ENCODE data around the gene CDT1. TPM values are rescaled to one million over a fixed set of nuclear protein-coding genes. Genes with fewer than 3 reads are reported as not detected.

Gene CDT1
- 40.6 TPM for polyA plus RNA-seq (2013, experiment 1 of 2)
- polyA plus RNA-seq (2013, experiment 2 of 2): 40.0 TPM

DNA sequence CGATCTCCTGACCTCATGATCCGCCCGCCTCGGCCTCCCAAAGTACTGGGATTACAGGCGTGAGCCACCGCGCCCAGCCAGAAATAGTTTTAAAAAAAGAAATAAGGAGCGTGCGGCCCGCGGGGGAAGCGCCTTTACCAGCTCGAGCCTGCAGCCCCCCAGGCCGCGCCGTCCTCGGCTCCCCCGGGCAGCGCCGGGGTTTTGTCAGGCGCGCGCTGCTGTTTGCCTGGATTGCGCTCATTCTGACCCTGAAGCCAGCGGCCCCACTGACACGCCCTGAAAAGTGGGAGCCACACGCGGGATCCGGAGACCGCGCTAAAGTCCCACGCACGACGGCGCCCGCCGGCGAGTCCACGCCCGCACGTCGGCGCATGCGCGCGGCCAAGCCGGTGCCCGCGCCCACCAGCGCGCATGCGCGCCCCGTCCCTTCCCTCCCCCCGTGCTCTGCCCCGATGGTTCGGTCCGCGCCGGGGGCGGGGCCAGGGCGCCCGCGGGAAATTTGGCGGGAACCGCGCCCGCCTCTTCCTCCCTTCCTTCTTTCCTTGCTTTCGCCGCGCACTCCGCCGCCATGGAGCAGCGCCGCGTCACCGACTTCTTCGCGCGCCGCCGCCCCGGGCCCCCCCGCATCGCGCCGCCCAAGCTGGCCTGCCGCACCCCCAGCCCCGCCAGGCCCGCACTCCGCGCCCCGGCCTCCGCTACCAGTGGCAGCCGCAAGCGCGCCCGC, at the start of gene CDT1:
TSS of gene CDT1 (plus strand) at position 526 of the 724 bp plus-strand sequence. CDS start at position 569, 43 bp downstream.
- H3K18ac ChIP-seq (ENCODE audit: low read length): peak within 1 kb of the TSS; percentile 90
- no CpG with 5 or more reads among the region's 98 CpGs for WGBS, 2 donors (ENCODE audit: extremely low coverage in 2 of 2, insufficient read length in 2 of 2, insufficient replicate concordance in 1 of 2)

DNA sequence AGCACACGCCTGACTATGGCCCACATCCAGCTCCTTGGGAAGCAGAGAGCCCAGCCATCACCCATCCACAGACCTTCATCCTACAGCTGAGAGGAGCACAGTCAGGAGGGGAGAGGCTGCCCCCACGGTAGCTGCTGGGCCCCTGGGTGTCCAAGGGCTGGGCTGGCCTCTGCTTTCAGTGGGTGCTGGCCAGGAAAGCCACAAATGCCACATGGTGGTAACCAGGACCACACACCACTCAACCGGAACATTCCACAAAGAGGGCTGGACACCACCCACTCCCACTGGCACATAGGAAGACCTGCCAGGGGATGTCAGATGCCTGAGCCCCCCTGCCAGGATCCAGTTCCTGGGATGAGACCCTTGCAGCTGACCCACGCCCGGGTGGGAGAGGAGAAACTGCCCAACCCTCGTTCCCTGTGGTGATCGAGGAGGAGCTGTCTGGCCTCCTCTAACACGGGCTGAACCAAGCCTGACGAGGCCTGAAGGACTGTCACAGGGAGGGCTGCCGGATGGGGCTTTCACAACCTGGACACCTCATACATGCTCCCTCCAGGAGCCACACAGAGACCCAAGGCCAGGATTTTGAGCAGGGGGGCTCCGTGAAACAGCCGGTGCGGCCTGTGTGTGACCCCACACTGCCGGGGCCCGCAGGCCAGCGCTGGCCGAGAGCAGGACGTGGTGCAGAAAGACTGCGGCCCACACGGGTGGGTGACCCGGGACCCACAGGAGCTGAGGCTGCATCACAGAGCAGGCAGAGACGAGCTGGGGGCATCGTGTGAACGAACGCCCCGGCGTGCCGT, 49.3 kb upstream of the CDT1 start:
- Histone ChIP-seq H2BK5ac (ENCODE audit: low read length) (peak overlapping the region; percentile 30), H3K18ac (ENCODE audit: low read length) (peak overlapping the region; percentile 85), H2AK5ac (ENCODE audit: low read depth, low read length) (peak overlapping the region; percentile 86), H2BK12ac (ENCODE audit: low read length) (peak overlapping the region; percentile 97), H3K4me1 (ENCODE audit: control insufficient read depth in 2 of 2, insufficient read depth in 1 of 2, low read depth in 1 of 2, low read length in 2 of 2) (peaks cover 4 to 10% of the 10 kb centered on the region in 2 donors), H3K9me3 (replicated peaks in 1 of 2; ENCODE audit: control insufficient read depth in 2 of 2, insufficient read depth in 1 of 2, low read depth in 1 of 2, low read length in 2 of 2) (no peaks in the 10 kb centered on the region), H3K79me1 (ENCODE audit: low read depth, low read length) (peaks cover under 1% of the 10 kb centered on the region), H3K27ac (replicated peaks; ENCODE audit: low read length) (no peak overlapping the region), H2BK120ac (ENCODE audit: low read depth, low read length) (peak overlapping the region; percentile 88), H3K9ac (ENCODE audit: low read depth, low read length, poor library complexity) (no peak overlapping the region), H2AFZ (ENCODE audit: low read length) (no peak overlapping the region), H3K4me3 (ENCODE audit: low read length in 2 of 2) (peak overlapping the region in 1 of 2 donors; percentile 43), H3K4me2 (ENCODE audit: insufficient read depth, low read length, poor library complexity, severe bottlenecking) (no peak overlapping the region), H3K4ac (ENCODE audit: low read length) (no peak overlapping the region), H4K91ac (ENCODE audit: low read depth, low read length, poor library complexity) (peak overlapping the region; percentile 64), H3K36me3 (replicated peaks in 1 of 2; ENCODE audit: control insufficient read depth in 2 of 2, insufficient read depth in 2 of 2, low read length in 2 of 2) (no peaks in the 10 kb centered on the region), H3K27me3 (ENCODE audit: control insufficient read depth in 3 of 3, insufficient read depth in 3 of 3, low read depth in 1 of 3, low read length in 3 of 3) (no peaks in the 10 kb centered on the region), H2BK15ac (ENCODE audit: low read length) (peak overlapping the region; percentile 95), H3K14ac (ENCODE audit: low read length) (peak overlapping the region; percentile 77), H4K8ac (ENCODE audit: low read depth, low read length) (no peak overlapping the region), H3K23ac (ENCODE audit: low read depth, low read length, poor library complexity) (peak overlapping the region; percentile 92)
- DNase-seq (ENCODE audit: low spot score): no peak
- no CpG with 5 or more reads among the region's 28 CpGs for WGBS, 2 donors (ENCODE audit: extremely low coverage in 2 of 2, insufficient read length in 2 of 2, insufficient replicate concordance in 1 of 2)

More for the DNA sequence above, at the start of gene CDT1:
- H3K23ac ChIP-seq (ENCODE audit: low read depth, low read length, poor library complexity): peak within 1 kb of the TSS; percentile 95
- H2BK12ac ChIP-seq (ENCODE audit: low read length): no peak within 1 kb of the TSS
- peak within 1 kb of the TSS; percentile 22 for H2BK5ac ChIP-seq (ENCODE audit: low read length)
- peak within 1 kb of the TSS; percentile 89 for H3K14ac ChIP-seq (ENCODE audit: low read length)
- peak within 1 kb of the TSS; percentile 83 for H3K4me2 ChIP-seq (ENCODE audit: insufficient read depth, low read length, poor library complexity, severe bottlenecking)
- peaks cover 33 to 40% of the 10 kb centered on the region in 2 donors for H3K36me3 ChIP-seq (replicated peaks in 1 of 2; ENCODE audit: control insufficient read depth in 2 of 2, insufficient read depth in 2 of 2, low read length in 2 of 2)
- peak within 1 kb of the TSS; percentile 3 for H4K8ac ChIP-seq (ENCODE audit: low read depth, low read length)
- DNase-seq (ENCODE audit: low spot score): peak; percentile 87
- H3K79me1 ChIP-seq (ENCODE audit: low read depth, low read length): peaks cover 36% of the 10 kb centered on the region
- peak within 1 kb of the TSS; percentile 93 for H2AFZ ChIP-seq (ENCODE audit: low read length)
- H3K4me1 ChIP-seq (ENCODE audit: control insufficient read depth in 2 of 2, insufficient read depth in 1 of 2, low read depth in 1 of 2, low read length in 2 of 2): peaks cover 6 to 11% of the 10 kb centered on the region in 2 donors
- peak within 1 kb of the TSS; percentile 92 to 97 for H3K4me3 ChIP-seq (ENCODE audit: low read length in 2 of 2)
- peak within 1 kb of the TSS; percentile 89 for H3K4ac ChIP-seq (ENCODE audit: low read length)
- H2BK120ac ChIP-seq (ENCODE audit: low read depth, low read length): no peak within 1 kb of the TSS
- peak within 1 kb of the TSS; percentile 51 for H3K27ac ChIP-seq (replicated peaks; ENCODE audit: low read length)
- H3K27me3 ChIP-seq (ENCODE audit: control insufficient read depth in 3 of 3, insufficient read depth in 3 of 3, low read depth in 1 of 3, low read length in 3 of 3): no peaks in the 10 kb centered on the region
- no peak within 1 kb of the TSS for H4K91ac ChIP-seq (ENCODE audit: low read depth, low read length, poor library complexity)
- H2AK5ac ChIP-seq (ENCODE audit: low read depth, low read length): peak within 1 kb of the TSS; percentile 96
- peak within 1 kb of the TSS; percentile 94 for H3K9ac ChIP-seq (ENCODE audit: low read depth, low read length, poor library complexity)
- H3K9me3 ChIP-seq (replicated peaks in 1 of 2; ENCODE audit: control insufficient read depth in 2 of 2, insufficient read depth in 1 of 2, low read depth in 1 of 2, low read length in 2 of 2): peaks cover 2 to 4% of the 10 kb centered on the region in 2 donors
- H2BK15ac ChIP-seq (ENCODE audit: low read length): no peak within 1 kb of the TSS

DNA sequence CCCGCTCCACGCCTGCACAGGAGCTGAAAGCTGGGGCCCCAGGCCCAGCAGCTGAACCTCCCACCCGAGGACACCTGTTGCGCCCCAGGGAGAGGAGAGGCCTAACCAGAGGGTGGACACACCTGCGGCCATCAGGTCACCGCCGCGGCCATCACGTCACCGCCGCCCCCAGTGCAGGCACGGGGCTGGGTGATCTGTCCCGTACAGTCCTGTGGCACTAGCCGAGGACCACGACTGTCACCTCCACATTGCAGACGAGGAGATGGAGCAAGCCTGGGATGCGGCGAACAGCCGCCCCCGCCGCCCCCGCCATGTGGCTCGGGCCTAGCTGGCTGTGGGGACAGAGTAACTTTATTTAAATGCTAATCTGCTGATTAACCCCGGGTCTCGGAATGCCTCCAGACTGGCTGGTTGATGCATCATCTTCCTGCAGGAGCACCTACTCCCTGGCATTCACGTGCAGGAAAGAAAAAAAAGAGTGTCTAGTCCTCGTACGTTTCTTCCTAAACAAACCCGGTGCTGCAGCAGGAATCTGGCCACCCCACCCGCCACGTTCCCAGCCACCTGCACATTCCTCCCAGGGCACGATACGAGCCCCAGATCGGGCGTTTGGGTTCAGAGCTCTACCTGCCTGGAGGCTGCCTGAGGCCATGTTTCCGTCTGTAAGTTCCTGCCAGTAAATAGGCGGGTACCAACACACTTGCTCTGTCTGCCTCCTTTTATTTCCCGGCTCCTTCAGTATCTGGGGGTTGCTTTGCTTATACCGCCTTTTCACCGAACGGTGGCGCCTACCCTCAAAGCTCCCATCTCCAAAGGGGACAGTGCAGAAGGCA, 48.5 kb upstream of the CDT1 start:
- WGBS, 2 donors (ENCODE audit: extremely low coverage in 2 of 2, insufficient read length in 2 of 2, insufficient replicate concordance in 1 of 2): no CpG with 5 or more reads among the region's 42 CpGs
- peak overlapping the region; percentile 64 for H4K91ac ChIP-seq (ENCODE audit: low read depth, low read length, poor library complexity)
- no peaks in the 10 kb centered on the region for H3K9me3 ChIP-seq (replicated peaks in 1 of 2; ENCODE audit: control insufficient read depth in 2 of 2, insufficient read depth in 1 of 2, low read depth in 1 of 2, low read length in 2 of 2)
- H4K8ac ChIP-seq (ENCODE audit: low read depth, low read length): no peak overlapping the region
- H3K23ac ChIP-seq (ENCODE audit: low read depth, low read length, poor library complexity): peak overlapping the region; percentile 92
- H3K4me3 ChIP-seq (ENCODE audit: low read length in 2 of 2): peak overlapping the region in 1 of 2 donors; percentile 29
- DNase-seq (ENCODE audit: low spot score): no peak
- no peaks in the 10 kb centered on the region for H3K27me3 ChIP-seq (ENCODE audit: control insufficient read depth in 3 of 3, insufficient read depth in 3 of 3, low read depth in 1 of 3, low read length in 3 of 3)
- no peak overlapping the region for H3K9ac ChIP-seq (ENCODE audit: low read depth, low read length, poor library complexity)
- H2AFZ ChIP-seq (ENCODE audit: low read length): peak overlapping the region; percentile 80
- no peaks in the 10 kb centered on the region for H3K79me1 ChIP-seq (ENCODE audit: low read depth, low read length)
- peak overlapping the region; percentile 83 for H2AK5ac ChIP-seq (ENCODE audit: low read depth, low read length)
- H3K27ac ChIP-seq (replicated peaks; ENCODE audit: low read length): no peak overlapping the region
- H2BK12ac ChIP-seq (ENCODE audit: low read length): peak overlapping the region; percentile 97
- no peaks in the 10 kb centered on the region for H3K36me3 ChIP-seq (replicated peaks in 1 of 2; ENCODE audit: control insufficient read depth in 2 of 2, insufficient read depth in 2 of 2, low read length in 2 of 2)
- peak overlapping the region; percentile 95 for H2BK15ac ChIP-seq (ENCODE audit: low read length)
- H3K4ac ChIP-seq (ENCODE audit: low read length): no peak overlapping the region
- no peak overlapping the region for H3K4me2 ChIP-seq (ENCODE audit: insufficient read depth, low read length, poor library complexity, severe bottlenecking)
- peak overlapping the region; percentile 85 for H3K18ac ChIP-seq (ENCODE audit: low read length)
- H3K4me1 ChIP-seq (ENCODE audit: control insufficient read depth in 2 of 2, insufficient read depth in 1 of 2, low read depth in 1 of 2, low read length in 2 of 2): peaks cover 7 to 13% of the 10 kb centered on the region in 2 donors
- H3K14ac ChIP-seq (ENCODE audit: low read length): peak overlapping the region; percentile 77
- H2BK5ac ChIP-seq (ENCODE audit: low read length): peak overlapping the region; percentile 30
- peak overlapping the region; percentile 88 for H2BK120ac ChIP-seq (ENCODE audit: low read depth, low read length)

Measured in neuronal stem cell (in vitro differentiated cells).